ENCODE data around the gene SLX4. TPM values are rescaled to one million over a fixed set of nuclear protein-coding genes. Genes with fewer than 3 reads are reported as not detected.

The SLX4 gene
- total and polyA plus RNA-seq, 2 donors (not counting 1 experiment from before 2014, with no cell fraction given), result 5.4 to 13.3 TPM

DNA sequence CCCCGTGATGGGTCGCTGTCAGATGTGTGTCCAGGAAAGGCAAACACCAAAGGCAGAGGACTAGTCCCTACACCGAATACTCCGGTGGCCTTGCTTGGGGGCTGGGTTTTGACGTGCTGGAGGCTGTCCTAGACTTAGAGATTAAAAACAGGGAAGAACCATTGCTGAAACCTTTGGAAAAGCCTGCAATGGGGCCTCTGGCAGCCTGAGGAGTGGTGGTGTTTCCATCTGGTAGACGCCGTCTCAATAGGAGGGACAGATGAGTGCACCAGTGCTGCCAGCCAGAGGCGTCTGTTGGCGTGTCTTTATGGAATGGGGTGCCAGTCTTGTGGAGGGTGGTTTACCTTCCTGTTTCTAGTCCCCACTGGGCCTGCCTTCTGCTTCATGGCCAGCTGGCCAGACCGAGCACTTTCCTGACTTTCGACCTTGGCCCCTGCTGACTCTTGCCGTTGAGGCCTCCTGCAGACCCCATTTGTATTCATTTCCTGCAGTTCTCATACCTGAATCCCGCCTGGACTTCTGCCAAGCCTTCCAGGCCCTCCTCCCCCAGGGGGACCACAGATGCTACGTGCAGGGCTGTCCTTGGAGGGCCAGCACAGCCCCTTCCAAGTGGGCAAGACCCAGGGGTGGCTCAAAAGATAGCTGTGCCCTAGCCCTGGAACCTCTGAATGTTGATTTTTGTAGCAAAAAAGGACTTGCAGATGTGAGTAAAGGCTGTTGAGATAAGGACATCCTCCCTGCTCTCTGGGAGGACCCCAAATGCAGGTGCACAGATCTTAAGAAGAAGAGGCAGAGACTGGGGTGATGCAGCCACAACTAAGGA lies 41.2 kb upstream of the SLX4 start:
- Histone ChIP-seq H3K79me2 (ENCODE audit: control insufficient read depth, insufficient read depth, low read length) (no peaks in the 10 kb centered on the region), H4K20me1 (ENCODE audit: control insufficient read depth, insufficient read depth, low read length, poor library complexity, severe bottlenecking) (no peaks in the 10 kb centered on the region), H3K4me3 (ENCODE audit: control extremely low read depth in 1 of 5, extremely low read depth in 1 of 5, insufficient read depth in 1 of 5, low read depth in 2 of 5, low read length in 4 of 5) (no peak overlapping the region), H3K27me3 (replicated peaks in 1 of 4; ENCODE audit: control extremely low read depth in 1 of 4, control insufficient read depth in 3 of 4, insufficient read depth in 4 of 4, low read length in 3 of 4) (no peaks in the 10 kb centered on the region), H3K4me2 (replicated peaks; ENCODE audit: low read depth, low read length, poor library complexity, severe bottlenecking) (no peak overlapping the region), H3K9me3 (ENCODE audit: control extremely low read depth in 1 of 3, control insufficient read depth in 2 of 3, insufficient read depth in 1 of 3, low read length in 2 of 3) (no peaks in the 10 kb centered on the region), H2AFZ (ENCODE audit: insufficient read depth, low read depth, low read length, poor library complexity, severe bottlenecking) (no peak overlapping the region), H3K27ac (ENCODE audit: low read length in 2 of 2) (no peak overlapping the region), H3K36me3 (replicated peaks in 1 of 2; ENCODE audit: control extremely low read depth in 1 of 2, control insufficient read depth in 1 of 2, extremely low read depth in 1 of 2, insufficient read depth in 2 of 2, low read length in 1 of 2) (peaks cover 0 to 37% of the 10 kb centered on the region in 2 experiments), H3K4me1 (ENCODE audit: control insufficient read depth in 2 of 2, insufficient read depth in 2 of 2, low read length in 2 of 2) (no peaks in the 10 kb centered on the region), H3K9ac (ENCODE audit: low read length) (no peak overlapping the region)
- H3K27me3 Mint-ChIP-seq, result no peaks in the 10 kb centered on the region
- H3K4me3 Mint-ChIP-seq, result no peak overlapping the region
- H3K4me1 Mint-ChIP-seq, result peaks cover 2% of the 10 kb centered on the region
- H3K9me3 Mint-ChIP-seq (ENCODE audit: insufficient read depth), result no peaks in the 10 kb centered on the region
- POLR2A ChIA-PET, result no interaction called here
- H3K27ac Mint-ChIP-seq, result no peak overlapping the region
- WGBS (ENCODE audit: insufficient coverage), result 98% methylated on average over 13 of the region's 14 CpGs
- intact Hi-C loops (cut with micrococcal nuclease), result no loop called here
- DNase-seq (no peak), ATAC-seq (ENCODE audit: low read depth) (no peak)
- CTCF ChIA-PET, result interaction anchor here (1.5 kb wide), 1 partner anchor 26 kb away, joined by 3 read pairs; no protein-coding TSS in a partner anchor
- TF ChIP-seq, protein P1, sequence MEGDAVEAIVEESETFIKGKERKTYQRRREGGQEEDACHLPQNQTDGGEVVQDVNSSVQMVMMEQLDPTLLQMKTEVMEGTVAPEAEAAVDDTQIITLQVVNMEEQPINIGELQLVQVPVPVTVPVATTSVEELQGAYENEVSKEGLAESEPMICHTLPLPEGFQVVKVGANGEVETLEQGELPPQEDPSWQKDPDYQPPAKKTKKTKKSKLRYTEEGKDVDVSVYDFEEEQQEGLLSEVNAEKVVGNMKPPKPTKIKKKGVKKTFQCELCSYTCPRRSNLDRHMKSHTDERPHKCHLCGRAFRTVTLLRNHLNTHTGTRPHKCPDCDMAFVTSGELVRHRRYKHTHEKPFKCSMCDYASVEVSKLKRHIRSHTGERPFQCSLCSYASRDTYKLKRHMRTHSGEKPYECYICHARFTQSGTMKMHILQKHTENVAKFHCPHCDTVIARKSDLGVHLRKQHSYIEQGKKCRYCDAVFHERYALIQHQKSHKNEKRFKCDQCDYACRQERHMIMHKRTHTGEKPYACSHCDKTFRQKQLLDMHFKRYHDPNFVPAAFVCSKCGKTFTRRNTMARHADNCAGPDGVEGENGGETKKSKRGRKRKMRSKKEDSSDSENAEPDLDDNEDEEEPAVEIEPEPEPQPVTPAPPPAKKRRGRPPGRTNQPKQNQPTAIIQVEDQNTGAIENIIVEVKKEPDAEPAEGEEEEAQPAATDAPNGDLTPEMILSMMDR (IDR thresholded peaks at IDR 0.05), result no peak
- no peak for TF ChIP-seq EZH2 (IDR thresholded peaks at IDR 0.05; ENCODE audit: borderline replicate concordance, insufficient read depth, low read depth, low read length, poor library complexity, severe bottlenecking)
